Ishikawa (cell line): ENCODE results near the gene POFUT1.

Experiments
- CEBPB ChIP-seq: IDR thresholded peaks from 2 replicates; pipeline ENCODE4 v1.6.1; 2012
- CREB1 ChIP-seq: IDR thresholded peaks from 2 replicates; pipeline ENCODE4 v1.6.1; 2012; ENCODE audit warnings: low read depth
- EGR1 ChIP-seq: IDR thresholded peaks from 2 replicates; pipeline ENCODE4 v1.6.1; 2012
- EP300 ChIP-seq: IDR thresholded peaks from 2 replicates; pipeline ENCODE4 v1.6.1; 2012; ENCODE audit warnings: borderline replicate concordance
- FOXM1 ChIP-seq: IDR thresholded peaks from 2 replicates; pipeline ENCODE4 v1.6.1; 2012; ENCODE audit warnings: low read depth, borderline replicate concordance
- NFIC ChIP-seq: IDR thresholded peaks from 2 replicates; pipeline ENCODE4 v1.6.1; 2012
- RAD21 ChIP-seq: IDR thresholded peaks from 2 replicates; pipeline ENCODE4 v1.6.1; 2012; ENCODE audit warnings: low read depth
- REST ChIP-seq: IDR thresholded peaks from 2 replicates; pipeline ENCODE4 v1.6.1; 2012; ENCODE audit warnings: low read depth, mild to moderate bottlenecking
- TAF1 ChIP-seq: IDR thresholded peaks from 2 replicates; pipeline ENCODE4 v1.6.1; 2012; ENCODE audit warnings: low read depth, mild to moderate bottlenecking
- TCF12 ChIP-seq: IDR thresholded peaks from 2 replicates; pipeline ENCODE4 v1.6.1; 2012; ENCODE audit warnings: low read depth
- TEAD4 ChIP-seq: IDR thresholded peaks from 2 replicates; pipeline ENCODE4 v1.6.1; 2012
- YY1 ChIP-seq: IDR thresholded peaks from 2 replicates; pipeline ENCODE4 v1.6.1; 2012; ENCODE audit warnings: low read depth
- ZBTB7A ChIP-seq: IDR thresholded peaks from 2 replicates; pipeline ENCODE4 v1.6.1; 2012; ENCODE audit warnings: low read depth
- TF ChIP-seq, protein P1 (sequence below): IDR thresholded peaks from 2 replicates; pipeline ENCODE4 v1.6.1; 2012
- TF ChIP-seq, protein P2 (sequence below): IDR thresholded peaks from 2 replicates; pipeline ENCODE4 v1.6.1; 2012

The POFUT1 gene

GRCh38 chr20:32160341-32160740 is 47.3 kb upstream of the POFUT1 start:
- TF ChIP-seq, protein P1, sequence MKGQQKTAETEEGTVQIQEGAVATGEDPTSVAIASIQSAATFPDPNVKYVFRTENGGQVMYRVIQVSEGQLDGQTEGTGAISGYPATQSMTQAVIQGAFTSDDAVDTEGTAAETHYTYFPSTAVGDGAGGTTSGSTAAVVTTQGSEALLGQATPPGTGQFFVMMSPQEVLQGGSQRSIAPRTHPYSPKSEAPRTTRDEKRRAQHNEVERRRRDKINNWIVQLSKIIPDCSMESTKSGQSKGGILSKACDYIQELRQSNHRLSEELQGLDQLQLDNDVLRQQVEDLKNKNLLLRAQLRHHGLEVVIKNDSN, result no peak
- TF ChIP-seq EP300, result no peak
- TF ChIP-seq TCF12, result no peak
- no peak for TF ChIP-seq RAD21
- TF ChIP-seq, protein P2, sequence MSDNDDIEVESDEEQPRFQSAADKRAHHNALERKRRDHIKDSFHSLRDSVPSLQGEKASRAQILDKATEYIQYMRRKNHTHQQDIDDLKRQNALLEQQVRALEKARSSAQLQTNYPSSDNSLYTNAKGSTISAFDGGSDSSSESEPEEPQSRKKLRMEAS, result no peak
- no peak for TF ChIP-seq CEBPB
- no peak for TF ChIP-seq CREB1
- no peak for TF ChIP-seq REST
- TF ChIP-seq EGR1, result no peak
- TF ChIP-seq ZBTB7A, result no peak
- TF ChIP-seq NFIC, result no peak
- no peak for TF ChIP-seq YY1
- TF ChIP-seq FOXM1, result no peak

DNA sequence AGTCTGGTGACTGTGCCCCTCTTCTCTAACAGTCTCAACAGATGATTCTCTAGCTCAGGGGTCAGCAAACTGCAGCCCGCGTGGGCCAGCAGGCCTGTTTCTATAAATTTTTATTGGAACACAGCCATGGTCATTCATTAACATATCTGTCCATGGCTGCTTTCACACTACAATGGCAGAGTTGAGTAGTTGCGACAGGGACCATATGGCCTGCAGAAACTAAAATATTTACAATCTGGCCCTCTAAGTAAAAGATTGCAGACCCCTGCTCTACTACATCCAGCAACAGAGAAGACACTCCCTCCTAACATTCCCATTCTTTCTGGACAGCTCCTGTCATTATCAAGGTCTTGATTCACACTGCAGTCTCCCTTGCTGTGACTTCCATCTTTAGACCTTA is 45.3 kb upstream of the POFUT1 start:
- no peak for TF ChIP-seq YY1
- no peak for TF ChIP-seq TEAD4
- TF ChIP-seq, protein P2, result no peak
- TF ChIP-seq CEBPB, result no peak
- TF ChIP-seq TCF12, result no peak
- no peak for TF ChIP-seq FOXM1
- no peak for TF ChIP-seq EP300
- TF ChIP-seq EGR1, result no peak
- no peak for TF ChIP-seq REST
- TF ChIP-seq, protein P1, result no peak
- no peak for TF ChIP-seq ZBTB7A

DNA sequence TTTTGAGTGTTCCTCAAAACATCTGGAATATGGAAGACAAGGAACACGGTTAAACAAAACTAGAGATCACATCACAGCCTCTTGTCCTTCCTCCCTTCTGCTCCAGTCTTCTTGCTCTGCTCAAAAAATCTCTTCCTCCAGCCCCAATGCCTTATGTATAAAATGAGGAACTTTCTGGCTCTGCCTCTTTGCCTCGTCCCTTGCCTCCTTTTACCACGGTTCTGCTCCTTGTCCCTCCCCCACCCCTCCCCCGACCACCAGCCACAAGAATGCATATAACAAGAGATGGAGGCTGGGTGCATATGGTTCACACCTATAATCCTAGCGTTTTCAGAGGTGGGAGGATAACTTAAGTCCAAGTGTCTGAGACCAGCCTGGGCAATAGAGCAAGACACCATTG is 43.7 kb upstream of the POFUT1 start:
- TF ChIP-seq CREB1, result no peak
- no peak for TF ChIP-seq ZBTB7A
- TF ChIP-seq REST, result no peak
- TF ChIP-seq, protein P1, result no peak
- TF ChIP-seq, protein P2, result no peak
- TF ChIP-seq TAF1, result no peak
- no peak for TF ChIP-seq FOXM1
- TF ChIP-seq CEBPB, result no peak
- TF ChIP-seq YY1, result no peak
- no peak for TF ChIP-seq EP300

DNA sequence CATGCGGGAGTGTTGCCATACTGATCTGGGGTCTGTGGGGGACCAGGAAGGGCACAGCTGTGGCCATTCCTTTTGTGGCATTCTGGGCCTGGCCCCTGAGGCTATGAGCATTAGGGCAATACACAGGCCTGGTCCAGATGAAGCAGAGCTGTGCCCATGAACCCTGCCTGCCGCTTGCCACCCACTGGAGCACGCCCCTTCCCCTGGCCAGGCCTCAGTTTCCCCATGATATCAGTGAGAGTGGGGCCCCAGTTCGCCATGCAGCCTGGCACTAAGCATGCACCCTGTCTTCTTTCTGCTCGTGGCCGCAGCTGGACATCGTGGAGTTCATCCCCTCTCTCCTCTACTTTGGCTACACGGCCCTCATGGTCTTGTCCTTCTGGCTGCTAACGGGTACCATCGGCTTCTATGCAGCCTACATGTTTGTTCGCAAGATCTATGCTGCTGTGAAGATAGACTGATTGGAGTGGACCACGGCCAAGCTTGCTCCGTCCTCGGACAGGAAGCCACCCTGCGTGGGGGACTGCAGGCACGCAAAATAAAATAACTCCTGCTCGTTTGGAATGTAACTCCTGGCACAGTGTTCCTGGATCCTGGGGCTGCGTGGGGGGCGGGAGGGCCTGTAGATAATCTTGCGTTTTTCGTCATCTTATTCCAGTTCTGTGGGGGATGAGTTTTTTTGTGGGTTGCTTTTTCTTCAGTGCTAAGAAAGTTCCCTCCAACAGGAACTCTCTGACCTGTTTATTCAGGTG is 42.5 kb upstream of the POFUT1 start:
- TF ChIP-seq NFIC, result no peak
- TF ChIP-seq, protein P2, result no peak
- TF ChIP-seq RAD21, result no peak
- TF ChIP-seq TAF1, result no peak
- no peak for TF ChIP-seq TCF12
